ENCODE results near the gene CD101.

The CD101 gene

DNA sequence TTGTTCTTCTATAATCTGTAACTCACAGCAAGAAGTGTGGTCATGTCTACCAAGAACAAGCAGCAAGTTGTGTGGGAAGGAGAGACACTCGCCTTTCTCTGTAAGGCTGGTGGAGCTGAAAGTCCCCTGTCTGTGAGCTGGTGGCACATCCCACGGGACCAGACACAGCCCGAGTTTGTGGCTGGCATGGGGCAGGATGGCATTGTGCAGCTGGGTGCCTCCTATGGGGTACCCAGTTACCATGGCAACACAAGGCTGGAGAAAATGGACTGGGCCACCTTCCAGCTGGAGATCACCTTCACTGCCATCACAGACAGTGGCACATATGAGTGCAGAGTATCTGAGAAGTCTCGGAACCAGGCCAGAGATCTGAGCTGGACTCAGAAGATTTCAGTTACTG, 15.5 kb downstream of the CD101 start:
- DNase-seq = no peak

- no peak for DNase-seq
These were observed 16.1 kb downstream of the CD101 start for GRCh38 chr1:117017648-117018047.

- DNase-seq = no peak
These were observed 19.1 kb downstream of the CD101 start for GRCh38 chr1:117020526-117021156.

- no peak for DNase-seq
These were observed 20.6 kb downstream of the CD101 start for GRCh38 chr1:117022114-117022513.

GRCh38 chr1:117025568-117025967, 24.0 kb downstream of the CD101 start:
- DNase-seq = no peak

GRCh38 chr1:117026361-117026760, 24.8 kb downstream of the CD101 start:
- no peak for DNase-seq

- DNase-seq = no peak
These were observed 28.1 kb downstream of the CD101 start for GRCh38 chr1:117029685-117030084.

GRCh38 chr1:117030271-117030877, 28.8 kb downstream of the CD101 start:
- no peak for DNase-seq

GRCh38 chr1:117032266-117032665, 30.7 kb downstream of the CD101 start:
- DNase-seq = no peak

GRCh38 chr1:117032681-117033539, 31.4 kb downstream of the CD101 start:
- DNase-seq = no peak

- DNase-seq = no peak
These were observed 32.2 kb downstream of the CD101 start for GRCh38 chr1:117033772-117034171.

DNA sequence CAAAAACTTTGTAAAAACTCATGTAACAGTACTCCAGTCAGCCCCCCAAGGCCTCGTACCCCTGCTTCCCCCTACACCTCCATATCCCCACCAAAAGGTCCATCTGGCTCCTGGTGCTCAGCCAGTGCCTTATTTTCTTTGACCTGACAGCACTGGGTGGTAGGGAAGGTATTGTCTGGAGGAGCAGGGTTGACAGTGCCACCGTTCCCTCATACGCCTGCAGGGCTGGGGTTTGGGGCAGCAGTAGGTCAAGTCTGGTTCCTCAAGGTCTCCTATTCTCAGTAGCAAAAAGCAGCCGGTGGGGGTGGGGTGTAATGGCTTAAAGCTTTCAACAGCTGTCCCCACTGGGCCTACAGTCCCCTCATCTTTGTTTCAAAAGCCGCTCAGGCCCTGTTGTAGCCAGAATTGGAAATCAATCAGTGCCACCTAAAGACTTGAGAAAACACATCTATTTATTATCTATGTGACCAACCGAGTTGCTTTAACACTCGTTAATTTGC, 33.3 kb downstream of the CD101 start:
- no peak for DNase-seq

DNA sequence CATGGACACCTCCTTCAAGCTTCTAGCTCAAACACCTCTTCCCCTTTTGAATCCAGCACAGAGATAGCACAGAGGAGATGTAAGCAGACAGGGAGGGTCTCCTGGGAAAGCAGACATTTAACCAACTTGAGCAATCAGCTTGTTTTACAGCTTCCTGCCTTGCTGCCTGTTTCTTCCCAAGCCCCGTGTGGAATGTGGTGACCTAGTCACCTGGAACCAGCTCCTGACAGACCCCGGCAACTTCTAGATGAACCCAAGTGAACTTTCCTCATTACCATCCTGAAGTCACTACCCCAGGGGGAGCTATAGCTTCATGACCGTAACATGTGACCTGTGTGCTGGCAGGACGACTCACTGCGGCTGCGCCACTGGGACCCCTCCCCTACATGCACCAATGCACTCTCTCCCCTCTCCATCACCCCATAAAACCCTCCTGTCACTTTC, 34.5 kb downstream of the CD101 start:
- no peak for DNase-seq

DNA sequence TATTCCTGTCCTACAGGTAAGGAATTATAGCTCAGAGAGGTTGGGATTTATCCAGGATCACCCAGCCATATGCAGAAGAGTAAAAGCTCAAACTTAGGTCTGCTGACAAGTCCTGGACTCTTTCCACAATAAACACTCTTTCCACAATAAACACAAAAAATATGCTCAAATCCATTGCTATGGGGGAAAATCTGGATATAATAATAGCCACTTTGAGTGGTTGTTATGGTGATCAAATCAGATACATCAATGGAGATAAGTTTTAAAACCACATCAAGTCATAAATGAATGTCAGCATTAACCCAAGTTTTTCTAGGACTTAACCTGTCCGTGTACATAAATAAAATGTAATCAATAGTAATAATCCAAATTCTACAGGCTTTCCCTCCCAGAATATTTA, 36.2 kb downstream of the CD101 start:
- no peak for DNase-seq

DNA sequence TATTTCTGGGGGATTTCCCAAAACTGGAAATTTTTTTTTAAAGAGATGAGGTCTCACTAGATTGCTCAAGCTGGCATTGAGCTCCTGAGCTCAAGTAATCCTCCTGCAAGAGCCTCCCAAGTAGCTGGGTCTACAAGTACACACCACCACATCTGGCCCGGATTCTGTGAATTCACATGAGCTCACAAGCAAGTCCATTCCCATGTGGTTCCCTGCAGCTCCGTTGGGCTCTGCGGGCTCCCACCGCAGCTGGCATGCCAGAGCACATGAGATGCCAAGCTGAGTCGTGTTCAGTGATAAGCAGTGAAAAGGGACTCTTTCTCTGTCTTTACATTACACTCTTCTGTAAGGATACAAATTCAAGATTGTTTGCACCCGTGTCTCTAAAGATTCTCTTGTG, 36.7 kb downstream of the CD101 start:
- DNase-seq = no peak

GRCh38 chr1:117044217-117044616, 42.7 kb downstream of the CD101 start:
- DNase-seq = no peak

DNA sequence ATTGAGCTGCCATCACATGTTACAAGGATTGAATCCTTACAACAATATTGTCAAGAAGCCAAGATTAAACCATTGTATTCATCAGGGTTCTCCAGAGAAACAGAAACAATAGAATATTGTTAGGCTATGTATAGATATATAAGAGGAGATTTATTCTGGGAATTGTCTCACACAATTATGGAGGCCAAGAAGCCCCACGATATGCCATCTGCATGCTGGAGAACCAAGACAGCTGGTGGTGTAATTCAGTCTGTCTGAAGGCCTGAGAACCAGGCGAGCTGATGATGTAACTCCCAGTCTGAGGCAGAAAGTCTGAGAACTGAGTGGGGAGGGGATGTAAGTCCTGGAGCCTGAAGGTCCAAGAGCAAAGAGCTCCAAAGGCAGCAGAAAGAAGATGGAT, 44.1 kb downstream of the CD101 start:
- DNase-seq = no peak

- no peak for DNase-seq
These were observed 45.2 kb downstream of the CD101 start for GRCh38 chr1:117046781-117047180.

- no peak for DNase-seq
These were observed 45.7 kb downstream of the CD101 start for GRCh38 chr1:117047271-117047670.

GRCh38 chr1:117049857-117050256, 48.3 kb downstream of the CD101 start:
- no peak for DNase-seq

DNA sequence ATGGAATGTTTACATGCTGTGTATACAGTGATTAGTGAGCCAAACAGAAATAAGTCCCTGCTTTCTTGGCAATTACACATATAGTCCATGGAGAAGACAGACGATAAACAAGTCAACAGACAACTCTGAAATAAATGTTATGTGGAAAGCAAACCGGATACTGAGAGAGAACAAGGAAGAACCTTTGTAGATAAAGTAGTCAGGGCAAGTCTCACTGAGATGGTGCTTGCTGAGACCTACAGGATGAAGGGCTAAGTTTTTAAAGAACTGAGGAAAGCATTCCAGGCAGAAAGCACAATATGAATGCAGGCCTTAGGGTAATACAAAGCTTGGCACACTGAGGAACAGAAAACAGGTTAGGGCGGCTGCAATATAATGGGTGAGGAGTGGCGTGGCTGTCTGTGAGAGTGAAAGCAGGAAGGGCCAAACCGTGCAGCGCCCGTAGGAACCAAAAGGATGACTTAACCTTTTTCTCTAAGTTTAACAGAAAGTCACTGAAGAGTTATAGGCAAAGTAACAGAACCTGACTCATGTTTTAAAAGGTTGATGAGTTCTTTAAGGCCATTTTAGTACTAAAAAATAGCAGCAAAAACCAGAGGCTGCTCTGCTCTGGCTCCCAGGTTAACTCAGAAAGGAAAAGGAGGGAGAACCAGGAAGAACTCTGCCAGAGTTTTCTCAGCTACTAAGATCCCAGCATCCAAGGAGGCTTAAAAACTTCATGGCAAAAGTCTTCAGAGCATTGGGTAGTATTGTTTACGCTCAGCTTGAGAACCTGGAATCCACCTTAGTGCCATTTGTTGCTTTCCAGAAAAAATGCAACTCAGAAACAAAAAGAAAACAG, 49.9 kb downstream of the CD101 start:
- DNase-seq = peak; percentile 51

DNA sequence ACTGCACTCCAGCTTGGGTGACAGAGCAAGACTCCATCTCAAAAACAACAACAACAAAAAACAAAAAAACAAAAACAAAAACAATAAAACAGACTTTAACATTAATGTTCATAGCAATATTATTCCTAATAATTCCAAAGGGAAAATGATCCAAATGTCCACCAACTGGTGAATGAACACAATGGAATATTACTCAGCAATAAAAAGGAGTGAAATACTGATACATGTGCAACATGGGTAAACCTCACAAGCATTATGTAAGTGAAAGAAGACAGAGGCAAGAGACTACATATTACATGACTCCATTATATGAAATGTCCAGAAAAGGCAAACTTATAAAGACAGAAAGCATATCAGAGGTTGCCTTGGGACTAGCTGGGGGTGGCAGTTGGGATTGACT, 52.5 kb downstream of the CD101 start:
- no peak for DNase-seq

DNA sequence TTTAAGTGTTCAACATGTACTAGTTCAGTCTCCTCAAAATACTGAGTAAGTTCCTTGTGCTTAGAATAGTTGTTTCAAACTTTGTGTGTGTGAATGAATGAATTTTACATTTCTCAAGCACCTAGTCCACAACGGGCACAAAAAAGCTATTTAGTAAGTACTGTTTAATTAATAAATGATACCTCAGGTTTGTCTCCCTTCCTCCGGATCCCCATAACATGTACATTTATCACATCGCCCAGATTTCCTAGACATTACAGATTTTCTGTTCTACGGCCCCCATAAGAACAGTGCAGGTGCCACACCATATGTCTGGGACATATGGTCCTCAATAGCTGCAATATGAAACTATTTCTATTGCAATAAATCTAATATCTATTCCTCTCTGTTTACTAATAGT, 57.2 kb downstream of the CD101 start:
- DNase-seq = no peak
